ENCODE data around the gene COMMD2. TPM values are rescaled to one million over a fixed set of nuclear protein-coding genes. Genes with fewer than 3 reads are reported as not detected.

COMMD2 gene
- total RNA-seq = 20.7 and 22.8 TPM in 2 replicates

DNA sequence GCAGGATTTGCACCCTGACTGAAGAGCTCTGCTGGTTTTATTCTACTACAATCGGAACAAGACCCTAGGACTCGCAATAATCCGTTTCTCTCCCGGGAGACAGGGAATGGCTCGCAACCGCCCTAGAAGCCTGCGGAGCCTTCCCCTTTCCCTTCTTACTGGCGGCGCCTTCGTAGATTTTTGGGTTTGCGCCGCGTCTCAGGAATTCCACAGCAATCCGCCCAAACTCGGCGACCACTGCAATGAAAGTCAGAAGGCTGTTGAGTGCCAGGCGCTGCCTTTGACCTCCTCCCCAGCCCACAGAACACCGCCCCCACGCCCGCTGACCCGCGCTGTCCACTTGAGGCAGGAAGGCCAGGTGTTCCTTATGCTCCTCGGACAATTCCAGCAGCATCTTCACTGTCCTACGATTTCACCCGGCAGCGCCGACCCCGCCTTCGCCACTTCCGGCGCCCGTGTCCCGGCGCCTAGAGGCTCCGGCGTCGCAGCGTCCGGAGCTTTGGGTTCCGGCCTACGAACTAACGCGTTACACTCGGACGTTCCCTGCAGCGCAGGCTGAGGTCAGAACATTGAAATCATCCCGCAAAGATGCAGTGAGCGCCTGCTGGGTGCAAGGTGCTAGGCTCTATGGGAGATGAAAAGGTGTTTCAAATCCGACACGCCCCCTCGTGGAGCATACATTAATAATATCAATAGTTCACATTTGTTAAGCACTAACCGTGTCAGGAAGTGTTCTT is at the start of gene COMMD2:
TSS of gene COMMD2 (minus strand) at position 439 of the 737 bp plus-strand sequence. CDS start at position 394, 45 bp downstream.

DNA sequence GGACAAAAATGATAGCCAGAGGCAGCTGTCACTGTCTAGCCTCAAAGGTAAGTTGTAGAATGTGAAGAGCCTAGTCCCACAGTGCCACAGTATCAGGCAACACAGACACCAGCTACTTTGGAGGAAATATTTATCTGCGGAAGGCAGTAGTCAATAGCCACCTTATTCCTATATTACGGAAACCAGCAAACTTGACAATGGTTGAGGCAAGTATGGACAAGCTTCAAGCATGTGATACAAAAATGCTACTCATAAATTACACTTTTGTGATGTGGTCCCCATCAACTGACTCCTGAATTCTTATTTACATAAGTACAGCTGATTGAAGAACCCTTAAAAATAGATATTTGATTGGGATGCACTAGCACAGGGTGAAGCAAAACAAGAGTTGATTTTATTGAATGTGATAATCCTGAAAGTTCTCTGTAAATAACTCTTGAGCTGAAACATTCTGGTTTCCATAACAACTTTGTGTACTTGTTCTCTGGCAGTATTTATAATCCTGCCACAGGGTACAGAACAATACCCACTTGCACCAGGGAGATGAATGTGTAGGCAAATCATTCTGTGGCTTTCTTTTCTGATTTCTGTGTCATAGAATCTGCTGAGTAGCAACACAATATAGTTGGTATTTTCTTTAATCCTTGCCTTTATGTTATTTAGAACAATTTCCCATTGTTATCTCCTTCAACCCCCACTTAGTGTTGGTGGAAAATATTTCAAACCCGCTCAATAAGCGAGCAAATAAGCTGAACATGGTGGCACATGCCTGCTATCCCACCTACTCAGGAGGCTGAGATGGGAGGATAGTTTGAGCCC is 40.4 kb upstream of the COMMD2 start, which contains the start of gene ANKUB1:
TSS of gene ANKUB1 (minus strand) at position 103 of the 819 bp plus-strand sequence. CDS start 188 bp downstream, outside the sequence.

Other genes starting within 250 kb of the COMMD2 start
- gene WWTR1, start 94.5 kb downstream of the COMMD2 start, total RNA-seq = 24.0 and 63.8 TPM in 2 replicates
- not detected in 2 replicates for gene ANKUB1, start 40.1 kb upstream of the COMMD2 start, total RNA-seq
- gene RNF13, start 60.7 kb upstream of the COMMD2 start, total RNA-seq = 42.0 and 97.2 TPM in 2 replicates
- 215 and 229 TPM in 2 replicates for gene PFN2, start 218.4 kb upstream of the COMMD2 start, total RNA-seq

All from regular cardiac myocyte (primary cell).